Bone marrow (tissue), 2 donors: Measurements from ENCODE around the gene SLC25A23.
"Not testable (repeated sequence)": the region's sequence is repeated elsewhere in the genome, so short reads cannot be mapped to it uniquely, and the experiment has no call there.

Source experiments
- DNase-seq, 2 donors: peaks; one replicate each; lab custom pipeline; 2025; lab: John Stamatoyannopoulos, UW

SLC25A23 gene

GRCh38 chr19:6402058-6402457 is 57.5 kb downstream of the SLC25A23 start:
- DNase-seq = no peak

DNA sequence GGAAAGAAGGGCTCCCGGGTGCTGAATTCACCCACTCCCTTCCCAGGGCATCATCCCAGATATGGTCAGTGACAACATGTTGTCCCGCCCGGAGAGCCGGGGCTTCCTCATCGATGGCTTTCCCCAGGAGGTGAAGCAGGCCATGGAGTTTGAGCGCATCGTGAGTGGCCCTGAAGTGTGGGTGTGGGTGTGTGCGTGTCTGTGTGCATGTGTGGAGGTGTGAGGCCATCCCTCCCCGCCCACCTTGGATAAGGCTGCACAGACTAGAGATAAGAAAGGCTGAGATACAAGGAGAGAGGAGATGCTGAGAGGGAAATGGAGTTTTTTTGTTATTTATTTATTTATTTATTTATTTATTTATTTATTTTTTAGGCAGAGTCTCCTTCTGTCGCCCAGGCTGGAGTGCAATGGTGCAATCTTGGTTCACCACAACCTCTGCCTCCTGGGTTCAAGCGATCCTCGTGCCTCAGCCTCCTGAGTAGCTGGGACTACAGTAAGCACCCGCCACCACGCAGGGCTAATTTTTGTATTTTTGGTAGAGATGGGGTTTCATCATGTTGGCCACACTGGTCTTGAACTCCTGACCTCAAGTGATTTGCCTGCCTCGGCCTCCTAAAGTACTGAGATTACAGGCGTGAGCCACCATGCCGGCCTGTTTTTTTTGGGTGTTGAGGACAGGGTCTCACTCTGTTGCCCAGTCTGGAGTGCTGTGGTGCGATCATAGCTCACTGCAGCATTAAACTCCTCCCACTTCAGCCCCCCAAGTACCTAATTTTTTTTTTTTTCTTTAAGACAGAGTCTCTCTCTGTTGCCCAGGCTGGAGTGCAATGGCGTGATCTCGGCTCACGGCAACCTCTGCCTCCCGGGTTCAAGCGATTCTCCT is 59.3 kb downstream of the SLC25A23 start:
- not testable (repeated sequence) for DNase-seq

GRCh38 chr19:6396305-6396704 is 63.3 kb downstream of the SLC25A23 start:
- DNase-seq = no peak

DNA sequence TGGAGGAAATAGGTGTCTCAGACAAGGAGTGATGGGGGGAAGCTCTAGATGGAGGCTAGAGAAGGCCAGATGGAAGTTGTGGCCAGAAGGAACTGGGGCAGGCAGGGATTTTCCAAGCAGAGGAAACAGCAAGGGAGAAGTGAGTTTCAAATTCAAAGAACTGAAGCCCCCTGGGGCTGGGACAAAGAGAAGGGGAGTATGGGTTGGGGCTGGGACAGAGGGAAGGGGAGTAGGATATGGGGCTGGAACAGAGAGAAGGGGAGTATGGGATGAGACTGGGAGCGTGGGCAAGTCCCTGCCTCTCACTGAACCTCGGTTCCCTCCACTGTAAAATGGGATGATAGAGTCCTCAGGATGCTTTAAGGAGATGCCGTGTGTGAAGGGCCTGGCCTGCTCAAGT is 64.8 kb downstream of the SLC25A23 start:
- no peak for DNase-seq

GRCh38 chr19:6393983-6394412 is 65.6 kb downstream of the SLC25A23 start:
- DNase-seq = no peak

DNA sequence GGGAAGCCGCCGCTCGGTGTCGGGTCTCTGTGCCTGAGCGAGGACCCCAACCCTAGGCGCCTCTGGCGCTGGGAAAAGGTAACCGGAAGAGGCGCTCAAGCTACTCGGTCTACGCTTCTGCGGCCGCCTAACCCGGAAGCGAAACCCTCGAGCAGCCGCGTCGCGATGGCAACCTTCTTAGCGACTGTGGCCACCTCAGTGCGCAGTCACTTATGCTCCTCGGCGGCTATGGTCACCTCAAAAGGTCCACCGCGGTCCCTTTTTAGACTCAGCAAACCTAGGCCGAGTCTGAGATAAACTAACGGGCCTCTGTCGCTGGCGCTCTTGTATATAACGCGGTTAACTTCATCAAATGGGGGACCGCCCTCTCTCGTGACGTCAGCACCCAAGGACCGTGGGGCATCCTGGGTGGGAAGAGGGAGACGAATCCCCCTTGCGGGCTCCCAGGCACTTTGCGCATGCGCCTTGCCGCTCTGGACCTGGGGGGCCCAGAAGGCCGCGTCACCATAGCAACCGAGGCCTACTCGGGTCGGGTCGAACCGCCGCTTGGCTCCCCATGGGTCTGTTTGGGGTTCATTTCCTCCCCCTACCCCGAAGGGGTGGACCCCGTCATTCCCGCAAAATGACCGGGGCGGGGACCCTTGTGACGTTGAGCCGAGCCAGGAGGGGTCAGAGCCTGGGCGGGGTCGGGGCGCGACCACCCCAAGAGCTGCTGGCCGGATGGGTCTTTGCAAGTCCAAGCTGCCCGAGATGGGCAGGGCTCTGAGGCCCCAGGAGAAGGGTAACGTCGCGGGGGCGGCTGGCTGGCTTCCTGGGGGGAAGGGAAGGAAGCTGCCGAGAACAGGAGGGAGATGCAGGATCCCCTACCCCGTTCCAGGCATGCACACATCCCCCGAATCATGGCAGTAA is 66.3 kb downstream of the SLC25A23 start, which contains the start of gene GTF2F1:
TSS of gene GTF2F1 (minus strand) at position 91 of the 909 bp plus-strand sequence. CDS start 169 bp downstream, outside the sequence.
- peak; percentile 85 to 90 for DNase-seq

GRCh38 chr19:6392221-6393073 is 67.1 kb downstream of the SLC25A23 start:
- no peak for DNase-seq
